Nephron progenitor cell (in vitro differentiated cells): ENCODE measurements around the gene ARHGAP23.
A peak's percentile ranks its signal among the peaks of the same experiment; 100 is the strongest.

Experiments
- DNase-seq: peaks from one replicate; pipeline ENCODE4 v3.0.0; 2021
- H3K27ac Mint-ChIP-seq: 2 replicates; pipeline ENCODE4 v1.8.0; 2021; ENCODE audit warnings: mild to moderate bottlenecking, moderate library complexity, mixed read lengths
- H3K27me3 Mint-ChIP-seq: 2 replicates; pipeline ENCODE4 v1.8.0; 2021; ENCODE audit warnings: mild to moderate bottlenecking, low read depth, mixed read lengths; ENCODE audit not compliant: poor library complexity
- H3K36me3 Mint-ChIP-seq: 2 replicates; pipeline ENCODE4 v1.8.0; 2021; ENCODE audit warnings: low read depth, mixed read lengths
- H3K4me1 Mint-ChIP-seq: 2 replicates; pipeline ENCODE4 v1.8.0; 2021; ENCODE audit warnings: mixed read lengths
- H3K4me3 Mint-ChIP-seq: 2 replicates; pipeline ENCODE4 v1.8.0; 2021; ENCODE audit warnings: mild to moderate bottlenecking, moderate library complexity, mixed read lengths
- H3K9me3 Mint-ChIP-seq: 2 replicates; pipeline ENCODE4 v1.8.0; 2021; ENCODE audit warnings: mild to moderate bottlenecking, moderate library complexity, mixed read lengths
- CTCF ChIP-seq: fragments of 200-600 bp; sonication (generic); IDR thresholded peaks from 2 replicates; pipeline ENCODE4 v1.5.0; 2021; ENCODE audit warnings: antibody characterized with exemption

Gene ARHGAP23

GRCh38 chr17:38415250-38416194 lies 12.7 kb upstream of the ARHGAP23 start:
- H3K36me3 Mint-ChIP-seq = no peaks in the 10 kb centered on the region
- TF ChIP-seq CTCF = no peak
- no peaks in the 10 kb centered on the region for H3K9me3 Mint-ChIP-seq
- H3K27ac Mint-ChIP-seq = no peak overlapping the region
- no peak for DNase-seq
- peak overlapping the region; percentile 61 for H3K4me3 Mint-ChIP-seq
- H3K4me1 Mint-ChIP-seq = peaks cover 36% of the 10 kb centered on the region
- peaks cover 50% of the 10 kb centered on the region for H3K27me3 Mint-ChIP-seq

GRCh38 chr17:38416840-38417209 lies 11.4 kb upstream of the ARHGAP23 start:
- no peak overlapping the region for H3K4me3 Mint-ChIP-seq
- no peak for DNase-seq

GRCh38 chr17:38417210-38417951 lies 10.9 kb upstream of the ARHGAP23 start:
- Mint-ChIP-seq H3K4me1 (peaks cover 49% of the 10 kb centered on the region), H3K9me3 (no peaks in the 10 kb centered on the region), H3K27me3 (peaks cover 65% of the 10 kb centered on the region), H3K27ac (no peak overlapping the region), H3K36me3 (no peaks in the 10 kb centered on the region), H3K4me3 (no peak overlapping the region)
- no peak for TF ChIP-seq CTCF
- no peak for DNase-seq

More at GRCh38 chr17:38416840-38417209, 11.4 kb upstream of the ARHGAP23 start:
- no peak for TF ChIP-seq CTCF
- Mint-ChIP-seq H3K9me3 (no peaks in the 10 kb centered on the region), H3K4me1 (peaks cover 43% of the 10 kb centered on the region), H3K27me3 (peaks cover 61% of the 10 kb centered on the region), H3K27ac (no peak overlapping the region), H3K36me3 (no peaks in the 10 kb centered on the region)

GRCh38 chr17:38418062-38418692 lies 10.1 kb upstream of the ARHGAP23 start:
- no peak for TF ChIP-seq CTCF
- no peak overlapping the region for H3K27ac Mint-ChIP-seq

GRCh38 chr17:38418693-38419507 lies 9.4 kb upstream of the ARHGAP23 start:
- no peak overlapping the region for H3K27ac Mint-ChIP-seq
- DNase-seq = peak; percentile 61

More at GRCh38 chr17:38418062-38418692, 10.1 kb upstream of the ARHGAP23 start:
- Mint-ChIP-seq H3K4me1 (peaks cover 50% of the 10 kb centered on the region), H3K9me3 (no peaks in the 10 kb centered on the region), H3K4me3 (peak overlapping the region; percentile 84), H3K27me3 (peaks cover 71% of the 10 kb centered on the region), H3K36me3 (no peaks in the 10 kb centered on the region)
- no peak for DNase-seq

More at GRCh38 chr17:38418693-38419507, 9.4 kb upstream of the ARHGAP23 start:
- no peaks in the 10 kb centered on the region for H3K36me3 Mint-ChIP-seq
- peak overlapping the region; percentile 84 for H3K4me3 Mint-ChIP-seq
- no peaks in the 10 kb centered on the region for H3K9me3 Mint-ChIP-seq
- TF ChIP-seq CTCF = no peak
- H3K27me3 Mint-ChIP-seq = peaks cover 72% of the 10 kb centered on the region
- H3K4me1 Mint-ChIP-seq = peaks cover 50% of the 10 kb centered on the region
